BLaER1 (cell line): ENCODE results near the gene TRIM32.
"Not testable (repeated sequence)": the region's sequence is repeated elsewhere in the genome, so short reads cannot be mapped to it uniquely, and the experiment has no call there.

Experiments
- H3K27ac ChIP-seq: shearing (Covaris generic); formaldehyde crosslinking; 2 replicates; pipeline ENCODE4 v1.8.1; 2022
- H3K27me3 ChIP-seq: shearing (Covaris generic); formaldehyde crosslinking; 2 replicates; pipeline ENCODE4 v1.8.1; 2022
- H3K36me3 ChIP-seq: shearing (Covaris generic); formaldehyde crosslinking; 2 replicates; pipeline ENCODE4 v1.8.1; 2022
- H3K4me1 ChIP-seq: shearing (Covaris generic); formaldehyde crosslinking; 2 replicates; pipeline ENCODE4 v1.8.1; 2022
- H3K4me2 ChIP-seq: shearing (Covaris generic); formaldehyde crosslinking; 2 replicates; pipeline ENCODE4 v1.8.1; 2022
- H3K4me3 ChIP-seq: shearing (Covaris generic); formaldehyde crosslinking; 2 replicates; pipeline ENCODE4 v1.8.1; 2022
- H3K9ac ChIP-seq: shearing (Covaris generic); formaldehyde crosslinking; 2 replicates; pipeline ENCODE4 v1.8.1; 2022
- H3K9me3 ChIP-seq: shearing (Covaris generic); formaldehyde crosslinking; 2 replicates; pipeline ENCODE4 v1.8.1; 2022
- H4K20me1 ChIP-seq: shearing (Covaris generic); formaldehyde crosslinking; 2 replicates; pipeline ENCODE4 v1.8.1; 2022
- Cebpa-rat ChIP-seq: shearing (Covaris generic); IDR thresholded peaks from 2 replicates; pipeline ENCODE4 v1.8.1; 2022

TRIM32 gene

GRCh38 chr9:116674210-116674980 lies 12.7 kb upstream of the TRIM32 start:
- Histone ChIP-seq H3K4me3 (no peak overlapping the region), H3K27me3 (no peaks in the 10 kb centered on the region), H3K27ac (no peak overlapping the region), H3K4me1 (no peaks in the 10 kb centered on the region), H3K4me2 (no peak overlapping the region), H4K20me1 (no peaks in the 10 kb centered on the region), H3K36me3 (no peaks in the 10 kb centered on the region), H3K9ac (no peak overlapping the region), H3K9me3 (peaks cover 46% of the 10 kb centered on the region)
- no peak for TF ChIP-seq Cebpa-rat

- Histone ChIP-seq H3K4me3 (no peak overlapping the region), H3K4me1 (peaks cover 19% of the 10 kb centered on the region)
- TF ChIP-seq Cebpa-rat, result no peak
Measured at GRCh38 chr9:116683535-116683934, 3.6 kb upstream of the TRIM32 start.

GRCh38 chr9:116685166-116685565 lies 1.9 kb upstream of the TRIM32 start:
- Histone ChIP-seq H3K4me1 (peaks cover 32% of the 10 kb centered on the region), H3K36me3 (no peaks in the 10 kb centered on the region), H3K9me3 (peaks cover 17% of the 10 kb centered on the region; the same call in 1 of the 2 replicates), H3K27me3 (no peaks in the 10 kb centered on the region), H3K4me2 (no peak overlapping the region), H3K27ac (no peak overlapping the region), H4K20me1 (peaks cover 23% of the 10 kb centered on the region), H3K4me3 (no peak overlapping the region), H3K9ac (no peak overlapping the region)
- TF ChIP-seq Cebpa-rat, result no peak

More at GRCh38 chr9:116683535-116683934, 3.6 kb upstream of the TRIM32 start:
- Histone ChIP-seq H3K27me3 (no peaks in the 10 kb centered on the region), H3K27ac (no peak overlapping the region), H3K9ac (no peak overlapping the region), H3K36me3 (no peaks in the 10 kb centered on the region), H3K4me2 (no peak overlapping the region), H4K20me1 (peaks cover 7% of the 10 kb centered on the region), H3K9me3 (peaks cover 17% of the 10 kb centered on the region; the same call in 1 of the 2 replicates)

GRCh38 chr9:116686135-116686534 lies 970 bp upstream of the TRIM32 start:
- H3K9ac ChIP-seq, result peak overlapping the region; percentile 83; the same call in 1 of the 2 replicates
- H3K4me1 ChIP-seq, result peaks cover 32% of the 10 kb centered on the region
- H3K27me3 ChIP-seq, result no peaks in the 10 kb centered on the region
- peak overlapping the region; percentile 76; the same call in 1 of the 2 replicates for H3K4me3 ChIP-seq
- H3K9me3 ChIP-seq, result peaks cover 17% of the 10 kb centered on the region; the same call in 1 of the 2 replicates
- peaks cover 33% of the 10 kb centered on the region for H4K20me1 ChIP-seq
- no peak for TF ChIP-seq Cebpa-rat
- 0 out of 2 replicates have a peak, but pooled peaks cover 4% of the 10 kb centered on the region for H3K36me3 ChIP-seq
- peak overlapping the region; percentile 83 for H3K4me2 ChIP-seq
- H3K27ac ChIP-seq, result no peak overlapping the region

GRCh38 chr9:116686693-116687073 lies 422 bp upstream of the TRIM32 start:
- Histone ChIP-seq H4K20me1 (peaks cover 38% of the 10 kb centered on the region), H3K9ac (peak overlapping the region; percentile 83), H3K27ac (peak overlapping the region; percentile 68), H3K4me2 (peak overlapping the region; percentile 83), H3K9me3 (peaks cover 17% of the 10 kb centered on the region; the same call in 1 of the 2 replicates), H3K4me3 (peak overlapping the region; percentile 76), H3K27me3 (no peaks in the 10 kb centered on the region), H3K36me3 (0 out of 2 replicates have a peak, but pooled peaks cover 6% of the 10 kb centered on the region), H3K4me1 (peaks cover 38% of the 10 kb centered on the region)
- no peak for TF ChIP-seq Cebpa-rat

- Histone ChIP-seq H3K27ac (peak overlapping the region; percentile 68), H3K27me3 (no peaks in the 10 kb centered on the region), H3K9ac (peak overlapping the region; percentile 83), H3K4me2 (peak overlapping the region; percentile 93), H3K9me3 (peaks cover 15% of the 10 kb centered on the region; the same call in 1 of the 2 replicates), H3K4me1 (peaks cover 43% of the 10 kb centered on the region), H3K4me3 (peak overlapping the region; percentile 76), H3K36me3 (0 out of 2 replicates have a peak, but pooled peaks cover 6% of the 10 kb centered on the region), H4K20me1 (peaks cover 49% of the 10 kb centered on the region)
- no peak for TF ChIP-seq Cebpa-rat
Measured at GRCh38 chr9:116687754-116688135, 640 bp downstream of the TRIM32 start.

- no peak overlapping the region for H3K9ac ChIP-seq
- H3K36me3 ChIP-seq, result 0 out of 2 replicates have a peak, but pooled peaks cover 14% of the 10 kb centered on the region
- peaks cover 43% of the 10 kb centered on the region for H3K4me1 ChIP-seq
- no peak overlapping the region for H3K27ac ChIP-seq
- peaks cover 61% of the 10 kb centered on the region for H4K20me1 ChIP-seq
- no peak for TF ChIP-seq Cebpa-rat
- H3K4me2 ChIP-seq, result peak overlapping the region; percentile 93
- no peaks in the 10 kb centered on the region for H3K27me3 ChIP-seq
- no peak overlapping the region for H3K4me3 ChIP-seq
- peaks cover 8% of the 10 kb centered on the region; the same call in 1 of the 2 replicates for H3K9me3 ChIP-seq
Measured at GRCh38 chr9:116688806-116689485, 1.8 kb downstream of the TRIM32 start.

GRCh38 chr9:116689486-116690032 lies 2.5 kb downstream of the TRIM32 start:
- Histone ChIP-seq H3K4me2 (peak overlapping the region; percentile 93; the same call in 1 of the 2 replicates), H3K9ac (no peak overlapping the region), H3K4me1 (peaks cover 43% of the 10 kb centered on the region), H4K20me1 (peaks cover 67% of the 10 kb centered on the region), H3K27me3 (no peaks in the 10 kb centered on the region), H3K27ac (no peak overlapping the region), H3K9me3 (peaks cover 2% of the 10 kb centered on the region; the same call in 1 of the 2 replicates), H3K4me3 (no peak overlapping the region), H3K36me3 (0 out of 2 replicates have a peak, but pooled peaks cover 15% of the 10 kb centered on the region)
- no peak for TF ChIP-seq Cebpa-rat

- H3K4me1 ChIP-seq, result peaks cover 54% of the 10 kb centered on the region
- not testable (repeated sequence) for H3K9ac ChIP-seq, H3K27me3 ChIP-seq, H3K4me2 ChIP-seq, H3K9me3 ChIP-seq, H3K27ac ChIP-seq, H3K4me3 ChIP-seq
- H3K36me3 ChIP-seq, result peaks cover 17% of the 10 kb centered on the region; the same call in 1 of the 2 replicates
- peaks cover 79% of the 10 kb centered on the region for H4K20me1 ChIP-seq
Measured at GRCh38 chr9:116690805-116691204, 3.7 kb downstream of the TRIM32 start.
